ENCODE data around the gene PSEN1.

PSEN1 gene

DNA sequence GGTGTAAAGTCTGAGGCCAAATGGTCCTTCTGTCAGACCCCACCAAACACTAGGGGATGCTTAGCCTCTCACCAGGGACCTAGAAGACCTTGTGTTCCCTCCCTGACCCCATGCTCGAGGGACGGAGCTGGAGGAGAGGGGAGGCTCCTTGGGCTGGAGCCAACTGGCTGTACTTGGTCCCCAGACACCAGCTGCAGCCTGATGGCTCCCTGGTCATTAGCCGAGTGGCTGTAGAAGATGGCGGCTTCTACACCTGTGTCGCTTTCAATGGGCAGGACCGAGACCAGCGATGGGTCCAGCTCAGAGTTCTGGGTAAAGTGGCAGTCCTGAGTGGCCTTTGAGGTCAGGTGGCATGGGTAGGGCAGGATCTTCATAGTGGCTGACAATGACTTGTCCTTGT, 130.0 kb downstream of the PSEN1 start:
- DNase-seq (ENCODE audit: extremely low read depth in 1 of 2, low read depth in 1 of 2) = no peak

DNA sequence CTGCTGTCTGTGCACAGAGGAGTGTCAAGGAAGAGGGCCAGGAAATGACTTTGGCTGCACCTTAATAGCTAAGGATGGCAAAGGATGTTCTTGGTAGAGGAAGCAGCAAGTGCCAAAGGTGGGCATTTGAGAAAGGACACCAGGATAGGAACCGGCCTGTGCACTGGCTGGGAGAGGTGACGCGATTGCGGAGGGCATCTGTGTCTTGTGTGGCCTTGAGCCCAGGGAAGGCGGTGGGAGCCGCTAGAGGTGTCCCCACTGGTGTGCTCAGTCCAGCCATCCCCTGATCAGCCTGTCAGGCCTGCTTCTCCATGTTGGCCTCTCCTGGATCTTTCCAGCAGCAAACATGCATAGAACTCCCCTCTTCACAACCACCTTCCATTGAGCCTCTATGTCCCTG, 131.2 kb downstream of the PSEN1 start:
- no peak for DNase-seq (ENCODE audit: extremely low read depth in 1 of 2, low read depth in 1 of 2)

GRCh38 chr14:73269729-73270531, 133.6 kb downstream of the PSEN1 start:
- DNase-seq (ENCODE audit: extremely low read depth in 1 of 2, low read depth in 1 of 2) = no peak

- no peak for DNase-seq (ENCODE audit: extremely low read depth in 1 of 2, low read depth in 1 of 2)
These were observed 136.1 kb downstream of the PSEN1 start for GRCh38 chr14:73272393-73272792.
